Peyer's patch (tissue), 4 donors: Measurements from ENCODE around the gene RAB20. TPM values are rescaled to one million over a fixed set of nuclear protein-coding genes. Genes with fewer than 3 reads are reported as not detected.
A peak's percentile ranks its signal among the peaks of the same experiment; 100 is the strongest.

ENCODE experiments used
- DNase-seq, 3 donors: peaks; one replicate each; pipeline ENCODE4 v3.0.0-alpha.2; 2017 to 2019
- H3K27ac ChIP-seq, 4 donors: fragments of 200-600 bp; sonication (generic); one replicate each; pipeline ENCODE4 v1.5.1; 2016 to 2019
- H3K27me3 ChIP-seq, 2 donors: fragments of 200-600 bp; sonication (generic); one replicate each; pipeline ENCODE4 v1.5.1; 2019
- H3K36me3 ChIP-seq, 3 donors: fragments of 200-600 bp; sonication (generic); one replicate each; pipeline ENCODE4 v1.5.1; 2016 to 2019
- H3K4me1 ChIP-seq, 4 donors: fragments of 200-600 bp; sonication (generic); one replicate each; pipeline ENCODE4 v1.5.1; 2016 to 2019
- H3K4me3 ChIP-seq, 4 donors: fragments of 200-600 bp; sonication (generic); 1 replicate in 3 of 4; 2 replicates in 1 of 4; pipeline ENCODE4 v1.5.1; 2016 to 2019; ENCODE audit warnings: mild to moderate bottlenecking in 1 of 4
- H3K9me3 ChIP-seq, 4 donors: fragments of 200-600 bp; sonication (generic); one replicate each; pipeline ENCODE4 v1.5.1; 2016 to 2019; ENCODE audit warnings: mild to moderate bottlenecking in 1 of 4
- POLR2A ChIP-seq, 2 donors: fragments of 450-650 bp; IDR thresholded peaks; one replicate each; pipeline ENCODE4 v1.5.1; 2017; ENCODE audit warnings: antibody characterized with exemption in 2 of 2, mild to moderate bottlenecking in 2 of 2, moderate library complexity in 2 of 2
- total RNA-seq, 4 donors: library from RNA; depleted of rRNA; stranded (reverse); fragments of >200 nt; gene quantifications; one replicate each; pipeline ENCODE4 v1.1.0, GENCODE V29; 2016
- TF ChIP-seq, protein P1 (sequence below), 6 experiments: fragments of 450-650 bp in 4 of 6; fragments of 200-600 bp in 2 of 6; sonication (generic) in 1 of 6; IDR thresholded peaks; one replicate each; pipeline ENCODE4 v1.5.1; 2017 to 2019; ENCODE audit warnings: antibody characterized with exemption in 6 of 6, mild to moderate bottlenecking in 3 of 6, moderate library complexity in 1 of 6

The RAB20 gene
- total RNA-seq, 4 donors from 2014 or later = 15.7 to 69.1 (median 62.2) TPM

DNA sequence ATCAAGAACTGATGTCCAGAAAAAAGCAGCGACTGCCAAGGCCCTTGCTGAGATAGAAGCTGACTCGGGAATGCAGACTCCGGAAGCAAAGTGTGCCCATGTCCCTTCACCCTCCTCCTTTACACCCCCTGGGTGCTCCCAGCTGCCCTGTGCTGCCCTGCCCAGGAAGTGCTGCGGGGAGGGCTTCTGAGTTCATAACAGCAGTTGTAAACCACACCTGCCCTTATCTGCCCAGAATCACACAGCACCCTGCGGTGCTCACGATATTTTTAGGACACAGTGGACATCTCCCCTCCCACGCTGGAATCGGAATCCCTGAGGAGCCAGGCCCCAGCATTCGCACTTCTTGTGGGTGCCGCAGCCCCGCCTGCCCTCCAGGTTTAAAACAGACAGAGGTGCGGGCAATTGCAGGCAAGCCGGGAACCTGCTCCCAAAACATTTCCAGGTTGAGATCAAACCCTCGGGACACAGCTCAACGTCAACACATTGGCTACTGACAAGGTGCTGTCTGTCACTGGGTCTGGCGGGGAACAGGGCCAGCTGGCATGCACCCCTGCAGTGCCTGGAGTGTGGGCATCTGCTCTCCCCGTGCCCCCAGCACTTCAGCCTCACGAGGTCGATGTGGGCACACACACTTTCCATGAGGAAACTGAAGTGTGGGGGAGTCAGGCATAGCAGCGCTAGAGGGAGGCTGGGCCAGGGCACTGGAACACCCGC lies 36.8 kb downstream of the RAB20 start:
- TF ChIP-seq, protein P1, sequence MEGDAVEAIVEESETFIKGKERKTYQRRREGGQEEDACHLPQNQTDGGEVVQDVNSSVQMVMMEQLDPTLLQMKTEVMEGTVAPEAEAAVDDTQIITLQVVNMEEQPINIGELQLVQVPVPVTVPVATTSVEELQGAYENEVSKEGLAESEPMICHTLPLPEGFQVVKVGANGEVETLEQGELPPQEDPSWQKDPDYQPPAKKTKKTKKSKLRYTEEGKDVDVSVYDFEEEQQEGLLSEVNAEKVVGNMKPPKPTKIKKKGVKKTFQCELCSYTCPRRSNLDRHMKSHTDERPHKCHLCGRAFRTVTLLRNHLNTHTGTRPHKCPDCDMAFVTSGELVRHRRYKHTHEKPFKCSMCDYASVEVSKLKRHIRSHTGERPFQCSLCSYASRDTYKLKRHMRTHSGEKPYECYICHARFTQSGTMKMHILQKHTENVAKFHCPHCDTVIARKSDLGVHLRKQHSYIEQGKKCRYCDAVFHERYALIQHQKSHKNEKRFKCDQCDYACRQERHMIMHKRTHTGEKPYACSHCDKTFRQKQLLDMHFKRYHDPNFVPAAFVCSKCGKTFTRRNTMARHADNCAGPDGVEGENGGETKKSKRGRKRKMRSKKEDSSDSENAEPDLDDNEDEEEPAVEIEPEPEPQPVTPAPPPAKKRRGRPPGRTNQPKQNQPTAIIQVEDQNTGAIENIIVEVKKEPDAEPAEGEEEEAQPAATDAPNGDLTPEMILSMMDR (IDR thresholded peaks at IDR 0.05) = no peak
- peak; percentile 57 to 83 for TF ChIP-seq POLR2A (IDR thresholded peaks at IDR 0.05)
- Histone ChIP-seq H3K27ac (peak overlapping the region in 3 of 4 donors; percentile 67 to 93 (median 83)), H3K9me3 (no peaks in the 10 kb centered on the region), H3K4me3 (peak overlapping the region in 2 of 4 donors; percentile 8 to 28), H3K36me3 (peaks cover 0 to 19% (median 0%) of the 10 kb centered on the region in 3 donors), H3K4me1 (peaks cover 9 to 89% (median 21%) of the 10 kb centered on the region in 4 donors), H3K27me3 (no peaks in the 10 kb centered on the region)
- peak in 2 of 3 donors; percentile 83 to 89 for DNase-seq

DNA sequence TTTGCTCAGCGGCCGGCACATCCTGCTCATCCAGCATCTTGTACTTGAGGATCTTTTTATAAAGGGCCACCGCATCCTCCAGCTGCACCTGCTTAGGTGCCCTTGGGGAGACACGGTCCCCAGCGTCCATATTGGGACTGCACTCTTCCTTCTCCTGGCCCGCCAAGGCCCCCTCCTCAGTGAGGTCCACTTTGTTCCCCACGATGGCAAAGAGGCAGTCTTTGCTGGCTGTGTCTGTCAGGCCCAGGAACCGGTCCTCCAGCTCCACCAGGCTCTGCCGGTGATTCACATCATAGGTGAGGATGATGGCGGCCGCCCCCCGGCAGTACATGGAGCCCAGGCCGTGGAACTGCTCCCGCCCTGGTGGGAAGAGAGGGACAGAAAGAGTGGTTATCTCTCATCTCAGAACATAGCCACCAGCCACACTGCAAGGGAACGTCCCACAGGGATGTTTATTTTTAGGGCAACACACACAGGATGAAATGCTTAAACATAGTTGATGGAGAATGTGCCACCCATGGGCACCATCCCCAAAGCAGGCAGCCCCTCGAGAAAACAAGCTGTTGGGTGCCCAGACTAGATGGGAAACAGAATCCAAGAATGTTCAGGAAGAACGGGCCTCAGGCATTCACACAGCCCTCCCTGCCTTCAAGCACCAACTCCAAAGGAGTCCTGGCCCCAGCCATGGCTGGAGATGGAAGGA lies 37.5 kb downstream of the RAB20 start:
- TF ChIP-seq, protein P1 (IDR thresholded peaks at IDR 0.05) = no peak
- no peak for TF ChIP-seq POLR2A (IDR thresholded peaks at IDR 0.05)
- H3K36me3 ChIP-seq = peaks cover 0 to 26% (median 0%) of the 10 kb centered on the region in 3 donors
- no peaks in the 10 kb centered on the region for H3K9me3 ChIP-seq
- DNase-seq = no peak
- peaks cover 9 to 91% (median 22%) of the 10 kb centered on the region in 4 donors for H3K4me1 ChIP-seq
- peak overlapping the region in 3 of 4 donors; percentile 67 to 93 (median 83) for H3K27ac ChIP-seq
- H3K4me3 ChIP-seq = peak overlapping the region in 1 of 4 donors; percentile 8
- H3K27me3 ChIP-seq = no peaks in the 10 kb centered on the region

DNA sequence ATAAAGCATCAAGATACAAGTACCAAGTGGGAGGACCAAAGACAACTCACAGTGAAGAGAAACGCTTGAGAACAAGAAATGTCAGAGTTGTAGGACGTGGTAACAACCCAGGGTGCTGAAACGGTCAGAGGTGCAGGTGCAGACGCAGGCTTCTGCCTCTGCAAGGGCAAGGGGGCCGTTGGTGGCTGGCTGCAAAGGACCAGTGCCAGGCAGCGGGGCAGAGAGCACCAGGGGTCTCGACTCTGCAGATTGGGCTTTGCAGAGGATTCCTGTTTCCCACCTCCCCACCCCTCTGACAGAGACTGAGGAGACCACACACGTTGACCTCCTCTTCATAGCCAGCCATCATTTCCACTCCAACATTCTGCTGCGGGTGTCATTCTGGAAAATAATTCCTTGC lies 38.3 kb downstream of the RAB20 start:
- TF ChIP-seq POLR2A (IDR thresholded peaks at IDR 0.05) = no peak
- TF ChIP-seq, protein P1 (IDR thresholded peaks at IDR 0.05) = no peak
- Histone ChIP-seq H3K9me3 (no peaks in the 10 kb centered on the region), H3K4me1 (peaks cover 9 to 97% (median 22%) of the 10 kb centered on the region in 4 donors), H3K4me3 (no peak overlapping the region), H3K27me3 (no peaks in the 10 kb centered on the region), H3K27ac (peak overlapping the region in 1 of 4 donors; percentile 93), H3K36me3 (peaks cover 0 to 30% (median 0%) of the 10 kb centered on the region in 3 donors)
- DNase-seq = no peak

DNA sequence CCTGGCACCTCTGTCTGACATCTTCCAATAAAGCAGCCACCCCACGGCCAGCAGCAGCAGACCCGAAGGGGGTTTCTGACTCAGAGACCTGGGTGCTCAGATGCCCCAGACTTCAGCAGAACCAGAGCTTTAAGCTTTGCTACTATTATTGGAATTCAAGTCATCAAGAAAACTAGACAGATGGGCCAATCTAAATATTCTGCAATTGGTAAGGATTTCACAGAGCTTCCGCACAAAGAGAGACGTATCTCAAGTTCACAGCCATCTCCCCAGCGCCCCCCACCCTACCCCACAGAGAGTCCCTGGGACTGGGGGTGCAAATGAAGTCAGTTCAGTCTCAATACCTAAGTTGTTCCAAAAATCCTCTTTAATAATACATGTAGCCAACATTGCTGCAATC lies 38.8 kb downstream of the RAB20 start:
- H3K27me3 ChIP-seq = no peaks in the 10 kb centered on the region
- H3K9me3 ChIP-seq = no peaks in the 10 kb centered on the region
- peaks cover 9 to 97% (median 22%) of the 10 kb centered on the region in 4 donors for H3K4me1 ChIP-seq
- no peak overlapping the region for H3K4me3 ChIP-seq
- H3K27ac ChIP-seq = peak overlapping the region in 3 of 4 donors; percentile 17 to 87 (median 19)
- H3K36me3 ChIP-seq = peaks cover 0 to 30% (median 0%) of the 10 kb centered on the region in 3 donors
- no peak for DNase-seq
- TF ChIP-seq, protein P1 (IDR thresholded peaks at IDR 0.05) = no peak
- no peak for TF ChIP-seq POLR2A (IDR thresholded peaks at IDR 0.05)

DNA sequence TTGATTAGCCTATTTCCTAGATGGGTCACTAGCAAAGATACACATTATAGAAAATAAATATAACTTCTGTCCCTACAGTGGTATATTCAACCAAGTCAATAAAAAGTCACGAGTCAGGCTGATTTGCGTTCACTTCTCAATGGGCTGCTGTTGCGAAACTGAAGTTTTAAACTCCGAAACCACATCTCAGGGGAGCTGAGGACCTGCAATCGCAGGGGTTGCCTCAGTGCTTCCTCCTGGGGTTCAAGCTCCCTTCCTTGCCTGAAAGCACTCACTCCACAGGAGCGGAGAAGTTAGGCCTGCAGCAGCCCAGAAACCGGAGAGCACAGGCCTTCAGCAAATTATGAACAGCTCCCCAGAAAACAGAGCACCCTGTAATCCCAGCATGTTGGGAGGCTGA lies 39.6 kb downstream of the RAB20 start:
- H3K27ac ChIP-seq = peak overlapping the region; percentile 13 to 87 (median 70)
- DNase-seq = no peak
- no peak overlapping the region for H3K4me3 ChIP-seq
- no peaks in the 10 kb centered on the region for H3K9me3 ChIP-seq
- peaks cover 9 to 97% (median 23%) of the 10 kb centered on the region in 4 donors for H3K4me1 ChIP-seq
- TF ChIP-seq, protein P1 (IDR thresholded peaks at IDR 0.05) = no peak
- no peak for TF ChIP-seq POLR2A (IDR thresholded peaks at IDR 0.05)
- no peaks in the 10 kb centered on the region for H3K27me3 ChIP-seq
- H3K36me3 ChIP-seq = peaks cover 0 to 30% (median 0%) of the 10 kb centered on the region in 3 donors
